ENCODE data around the gene WHRN.

The WHRN gene

DNA sequence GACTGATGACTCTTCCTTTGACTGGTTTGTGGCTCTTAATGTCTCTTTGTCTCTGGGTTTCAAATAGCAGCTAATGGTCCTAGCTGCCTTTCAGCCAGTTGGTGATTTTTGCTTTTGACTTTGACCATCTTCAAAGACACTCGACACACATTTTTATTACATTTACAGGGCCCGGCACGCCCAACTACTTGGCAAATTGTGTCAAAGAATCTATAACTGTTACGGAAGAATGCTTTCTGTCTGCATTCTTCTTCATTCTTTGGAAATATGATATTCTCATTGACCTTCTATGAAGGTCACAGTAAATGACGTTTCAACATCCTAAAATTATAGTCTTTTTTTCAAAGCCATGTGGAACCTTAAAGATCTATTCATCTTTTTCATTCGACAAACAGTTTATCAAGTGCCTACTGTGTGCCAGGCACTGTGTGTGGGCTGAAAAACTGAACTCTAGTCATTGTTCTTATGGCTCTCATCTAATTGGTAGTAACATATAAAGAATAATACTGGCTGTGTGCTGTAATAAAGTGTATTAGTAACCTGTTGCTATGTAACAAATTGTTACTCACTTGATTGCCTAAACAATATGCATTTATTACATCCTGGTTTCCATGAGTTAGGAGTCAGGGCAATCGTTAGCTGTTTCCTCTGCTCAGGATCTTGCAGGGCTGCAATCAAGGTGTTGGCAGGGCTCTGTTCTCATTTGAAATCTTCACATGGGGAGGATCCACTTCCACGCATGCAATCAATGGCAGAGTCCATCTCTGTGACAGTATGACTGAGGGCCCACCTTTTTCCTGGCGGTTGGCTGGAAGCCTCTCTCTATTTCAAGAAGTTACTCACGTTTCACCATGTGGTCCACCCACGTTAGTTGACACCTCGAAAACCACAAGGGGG lies 7.0 kb upstream of the WHRN start:
- POLR2A ChIA-PET: no interaction called here
- TF ChIP-seq, protein P1, sequence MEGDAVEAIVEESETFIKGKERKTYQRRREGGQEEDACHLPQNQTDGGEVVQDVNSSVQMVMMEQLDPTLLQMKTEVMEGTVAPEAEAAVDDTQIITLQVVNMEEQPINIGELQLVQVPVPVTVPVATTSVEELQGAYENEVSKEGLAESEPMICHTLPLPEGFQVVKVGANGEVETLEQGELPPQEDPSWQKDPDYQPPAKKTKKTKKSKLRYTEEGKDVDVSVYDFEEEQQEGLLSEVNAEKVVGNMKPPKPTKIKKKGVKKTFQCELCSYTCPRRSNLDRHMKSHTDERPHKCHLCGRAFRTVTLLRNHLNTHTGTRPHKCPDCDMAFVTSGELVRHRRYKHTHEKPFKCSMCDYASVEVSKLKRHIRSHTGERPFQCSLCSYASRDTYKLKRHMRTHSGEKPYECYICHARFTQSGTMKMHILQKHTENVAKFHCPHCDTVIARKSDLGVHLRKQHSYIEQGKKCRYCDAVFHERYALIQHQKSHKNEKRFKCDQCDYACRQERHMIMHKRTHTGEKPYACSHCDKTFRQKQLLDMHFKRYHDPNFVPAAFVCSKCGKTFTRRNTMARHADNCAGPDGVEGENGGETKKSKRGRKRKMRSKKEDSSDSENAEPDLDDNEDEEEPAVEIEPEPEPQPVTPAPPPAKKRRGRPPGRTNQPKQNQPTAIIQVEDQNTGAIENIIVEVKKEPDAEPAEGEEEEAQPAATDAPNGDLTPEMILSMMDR (IDR thresholded peaks at IDR 0.05; ENCODE audit: control extremely low read depth, extremely low read depth, low read depth, missing control alignments): no peak
- CTCF ChIA-PET: interaction anchor here (0.8 to 1.9 kb wide), 5 partner anchors 12 to 141 kb away, joined by 3 to 9 read pairs (median 4); no protein-coding TSS in a partner anchor
- DNase-seq (ENCODE audit: extremely low spot score): no peak

DNA sequence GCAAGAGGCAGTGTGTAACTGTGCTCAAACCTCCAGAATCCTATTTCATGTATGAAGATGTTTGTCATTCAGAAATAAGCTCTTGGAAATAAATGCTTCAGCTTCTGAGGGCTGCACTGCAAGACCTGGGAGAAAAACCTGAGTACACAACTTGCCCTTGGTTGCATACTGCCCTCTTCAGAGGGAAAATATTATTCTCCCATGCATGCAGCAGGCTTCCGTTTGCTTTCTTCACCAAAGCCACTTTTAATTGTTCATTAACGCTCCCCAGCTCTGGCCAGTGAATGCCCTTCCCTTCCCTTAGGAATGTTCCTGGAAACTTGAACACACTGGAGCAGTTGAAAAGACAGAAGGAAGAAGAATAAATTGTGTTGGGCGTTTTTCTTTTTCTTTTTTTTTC lies 2.5 kb upstream of the WHRN start:
- ChIA-PET POLR2A (interaction anchor here (1.3 kb wide), 1 partner anchor 25 kb away, joined by 3 read pairs; no protein-coding TSS in a partner anchor), CTCF (interaction anchor here (1.0 to 3.7 kb wide), 19 partner anchors 10 to 217 kb away, joined by 3 to 36 read pairs (median 4); no protein-coding TSS in a partner anchor)
- peak; percentile 42 for DNase-seq (ENCODE audit: extremely low spot score)
- TF ChIP-seq, protein P1 (IDR thresholded peaks at IDR 0.05; ENCODE audit: control extremely low read depth, extremely low read depth, low read depth, missing control alignments): peak; percentile 43

DNA sequence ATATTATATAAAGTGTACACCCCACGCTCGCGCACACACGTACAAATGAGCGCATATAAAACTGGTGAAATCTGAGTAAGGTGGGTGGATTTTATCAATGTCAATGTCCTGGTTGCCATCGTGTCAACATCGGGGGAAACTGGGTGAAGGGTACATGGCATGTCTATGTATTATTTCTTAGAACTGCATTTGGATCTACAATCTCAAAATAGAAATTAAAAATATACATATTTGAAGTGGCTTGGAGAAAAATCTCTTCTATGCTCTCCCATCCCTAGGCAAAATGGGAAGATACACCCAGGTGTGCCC lies 763 bp upstream of the WHRN start:
- DNase-seq (ENCODE audit: extremely low spot score): no peak
- ChIA-PET POLR2A (no interaction called here), CTCF (interaction anchor here (1.0 to 3.7 kb wide), 6 partner anchors 9 to 147 kb away, joined by 3 to 36 read pairs (median 14); no protein-coding TSS in a partner anchor)
- TF ChIP-seq, protein P1 (IDR thresholded peaks at IDR 0.05; ENCODE audit: control extremely low read depth, extremely low read depth, low read depth, missing control alignments): no peak

DNA sequence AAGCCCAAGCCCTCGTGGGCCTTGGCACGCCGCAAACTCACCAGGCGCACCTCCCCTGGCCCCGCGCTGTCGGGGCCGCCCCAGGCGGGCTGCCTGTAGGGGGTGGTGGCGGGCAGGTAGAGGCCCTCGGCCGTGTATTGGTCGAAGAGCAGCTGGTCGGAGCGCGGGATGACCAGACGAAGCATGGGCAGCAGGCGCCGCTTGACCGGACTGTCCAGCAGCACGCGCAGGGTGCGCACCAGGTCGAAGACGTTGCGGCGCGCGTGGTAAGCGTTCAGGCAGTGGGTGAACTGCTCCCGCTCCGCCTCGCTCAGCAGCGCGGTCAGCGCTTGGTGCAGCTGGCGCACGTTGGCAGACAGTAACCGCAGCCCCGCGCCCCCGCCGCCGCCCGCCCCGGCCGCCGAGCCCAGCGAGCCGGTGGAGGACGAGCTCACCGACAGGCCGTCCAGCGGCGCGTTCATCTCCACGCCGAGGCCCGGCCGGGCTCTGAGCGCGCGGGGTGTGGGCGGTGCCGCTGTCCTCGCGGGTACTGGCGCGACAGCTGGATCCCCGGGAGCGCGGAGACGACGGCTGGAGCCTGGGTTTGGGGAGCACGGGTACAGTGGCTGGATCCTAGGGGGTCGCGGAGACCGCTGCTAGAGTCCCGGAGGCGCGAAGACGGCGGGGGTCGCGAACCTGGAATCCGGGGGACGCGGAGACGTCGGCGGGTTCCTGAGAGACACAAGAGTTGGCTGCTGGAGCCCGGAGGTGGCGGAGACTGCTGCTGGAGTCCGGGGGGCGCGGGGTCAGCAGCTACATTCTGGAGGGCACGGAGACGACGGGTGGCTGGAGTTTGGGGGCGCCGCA lies 709 bp downstream of the WHRN start:
- ChIA-PET CTCF (interaction anchor here (0.7 to 5.4 kb wide), 7 partner anchors 13 to 149 kb away, joined by 3 to 39 read pairs (median 4); no protein-coding TSS in a partner anchor), POLR2A (no interaction called here)
- TF ChIP-seq, protein P1 (IDR thresholded peaks at IDR 0.05; ENCODE audit: control extremely low read depth, extremely low read depth, low read depth, missing control alignments): peak; percentile 29
- peak; percentile 35 for DNase-seq (ENCODE audit: extremely low spot score)

DNA sequence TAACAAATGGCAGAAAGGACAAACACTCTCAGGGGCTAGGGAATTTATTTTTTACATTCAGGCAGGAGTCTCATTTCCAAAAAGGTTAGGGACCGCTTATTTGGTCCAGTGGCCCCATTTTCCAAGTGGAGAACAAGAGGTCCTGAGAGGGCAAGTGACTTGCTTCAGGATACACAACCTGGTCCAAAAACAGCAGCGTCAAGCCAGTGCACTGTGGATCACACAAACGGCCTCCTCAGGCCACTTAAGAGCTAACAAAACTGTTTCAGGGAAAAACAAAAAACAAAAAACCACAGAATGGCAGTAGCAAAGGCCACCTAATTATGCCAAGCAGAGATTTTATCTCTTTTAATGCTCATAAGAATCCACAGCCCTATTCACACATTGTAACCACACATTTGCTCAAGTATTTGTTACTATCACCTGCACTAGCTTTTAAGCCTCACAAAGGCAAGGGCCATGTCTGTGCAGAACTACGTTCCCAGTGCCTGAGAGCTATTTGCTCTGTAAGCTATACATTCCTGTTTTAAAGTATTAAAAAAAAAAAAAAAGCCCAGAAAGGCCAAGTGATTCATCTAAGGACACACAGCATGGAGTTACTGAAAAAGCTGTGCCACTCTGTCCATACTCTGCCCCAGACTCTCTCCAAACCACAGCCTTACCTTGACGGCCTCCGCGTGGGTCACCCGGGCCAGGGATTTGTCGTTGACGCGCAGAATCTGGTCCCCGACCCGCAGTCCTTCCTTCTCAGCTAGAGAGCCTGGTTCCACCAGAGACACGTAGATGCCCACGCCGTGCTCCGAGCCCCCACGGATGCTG lies 1.5 kb downstream of the WHRN start:
- TF ChIP-seq, protein P1 (IDR thresholded peaks at IDR 0.05; ENCODE audit: control extremely low read depth, extremely low read depth, low read depth, missing control alignments): no peak
- no peak for DNase-seq (ENCODE audit: extremely low spot score)
- ChIA-PET POLR2A (no interaction called here), CTCF (interaction anchor here (0.7 to 5.4 kb wide), 5 partner anchors 14 to 150 kb away, joined by 3 to 39 read pairs (median 4); no protein-coding TSS in a partner anchor)

Measured in GM10248 (cell line).